Stimulated activated naive B cell treated with anti-CD40 and anti-IgM and Interleukin-4, amounts not matched to agents 10 μg/mL and 1 μg/mL and 100 μg/mL, for 72 hours (primary cell): ENCODE data around the gene FNDC1.
A peak's percentile ranks its signal among the peaks of the same experiment; 100 is the strongest.

Experiments
- ATAC-seq, 2 donors: fragments of 150-1000 bp; cut with Tn5 transposase; replicated peaks; 2 replicates each; pipeline ENCODE4 v1.10.0; 2021; ENCODE audit warnings: moderate library complexity in 1 of 2
- DNase-seq: peaks from one replicate; pipeline ENCODE4 v3.0.0; 2021
- H3K27ac Mint-ChIP-seq: one replicate; pipeline ENCODE4 v1.8.0; 2022; ENCODE audit warnings: mild to moderate bottlenecking, mixed read lengths
- H3K27me3 Mint-ChIP-seq, 2 donors: one replicate each; pipeline ENCODE4 v1.8.0; 2022; ENCODE audit warnings: mixed read lengths in 2 of 2
- H3K36me3 Mint-ChIP-seq, 2 donors: one replicate each; pipeline ENCODE4 v1.8.0; 2022; ENCODE audit warnings: mixed read lengths in 2 of 2, mild to moderate bottlenecking in 1 of 2
- H3K4me1 Mint-ChIP-seq, 2 donors: one replicate each; pipeline ENCODE4 v1.8.0; 2022; ENCODE audit warnings: mixed read lengths in 2 of 2, mild to moderate bottlenecking in 1 of 2
- H3K4me3 Mint-ChIP-seq, 2 donors: one replicate each; pipeline ENCODE4 v1.8.0; 2022; ENCODE audit warnings: mild to moderate bottlenecking in 2 of 2, mixed read lengths in 2 of 2, moderate library complexity in 1 of 2
- H3K9me3 Mint-ChIP-seq, 2 donors: one replicate each; pipeline ENCODE4 v1.8.0; 2022; ENCODE audit warnings: mixed read lengths in 2 of 2, mild to moderate bottlenecking in 1 of 2

Gene FNDC1

DNA sequence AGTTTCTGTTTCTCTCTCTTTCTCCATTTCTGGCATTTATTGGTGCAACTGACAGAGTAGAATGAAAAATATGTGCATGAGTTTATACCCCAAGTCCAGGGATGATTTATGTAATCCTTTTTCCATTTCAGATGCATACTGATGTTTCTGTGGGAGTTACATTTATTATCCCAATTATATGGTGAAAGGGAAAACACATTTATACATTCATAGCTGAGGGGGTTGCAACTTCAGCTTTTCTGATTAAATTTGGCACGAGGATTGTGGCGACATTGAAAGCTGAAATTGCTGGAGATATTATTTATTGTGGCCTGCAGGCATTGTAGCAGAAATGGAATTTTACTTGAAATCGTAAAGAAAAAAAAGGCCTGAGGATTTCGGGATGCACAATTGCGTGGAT lies 31.5 kb upstream of the FNDC1 start:
- Mint-ChIP-seq H3K4me3 (no peak overlapping the region), H3K9me3 (peaks cover 6 to 8% of the 10 kb centered on the region in 2 donors), H3K4me1 (peaks cover 11 to 22% of the 10 kb centered on the region in 2 donors), H3K27ac (no peak overlapping the region), H3K27me3 (peaks cover 5 to 7% of the 10 kb centered on the region in 2 donors), H3K36me3 (peaks cover 0 to 6% of the 10 kb centered on the region in 2 donors)
- ATAC-seq (no peak), DNase-seq (no peak)

DNA sequence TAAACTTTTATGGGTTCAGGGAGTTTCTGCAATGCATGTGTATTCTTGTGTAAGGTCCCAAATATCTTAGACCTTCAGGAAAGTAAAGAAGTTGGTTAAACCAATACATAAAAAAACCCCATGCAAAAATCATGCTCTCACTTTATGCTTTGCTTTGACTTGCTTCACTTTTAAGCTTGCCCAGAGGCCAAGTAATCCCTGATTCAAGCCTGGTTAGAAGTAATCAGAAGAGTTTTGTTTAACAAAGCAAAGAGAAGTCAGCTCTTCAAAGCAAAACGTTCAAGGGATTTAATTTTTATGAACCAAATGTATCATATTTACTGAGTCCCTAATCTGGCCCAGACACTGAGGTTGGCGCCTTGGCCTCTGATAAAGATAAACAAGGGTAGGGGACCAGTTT lies 26.7 kb upstream of the FNDC1 start:
- H3K4me3 Mint-ChIP-seq, result no peak overlapping the region
- H3K4me1 Mint-ChIP-seq, result peaks cover 3 to 4% of the 10 kb centered on the region in 2 donors
- H3K36me3 Mint-ChIP-seq, result peaks cover 3 to 6% of the 10 kb centered on the region in 2 donors
- H3K27me3 Mint-ChIP-seq, result peaks cover 7 to 11% of the 10 kb centered on the region in 2 donors
- H3K9me3 Mint-ChIP-seq, result peaks cover 15 to 16% of the 10 kb centered on the region in 2 donors
- H3K27ac Mint-ChIP-seq, result no peak overlapping the region
- ATAC-seq (no peak), DNase-seq (no peak)

DNA sequence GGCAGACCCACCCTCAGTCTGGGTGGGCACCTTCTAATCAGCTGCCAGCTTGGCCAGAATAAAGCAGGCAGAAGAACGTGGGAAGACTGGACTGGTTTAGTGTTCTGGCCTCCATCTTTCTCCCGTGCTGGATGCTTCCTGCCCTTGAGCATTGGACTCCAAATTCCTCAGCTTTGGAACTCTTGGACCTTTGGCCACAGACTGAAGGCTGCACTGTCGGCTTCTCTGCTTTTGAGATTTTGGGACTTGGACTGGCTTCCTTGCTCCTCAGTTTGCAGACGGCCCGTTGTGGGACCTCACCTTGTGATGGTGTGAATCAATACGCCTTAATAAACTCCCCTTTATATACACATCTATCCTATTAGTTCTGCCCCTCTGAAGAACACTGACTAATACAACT lies 20.6 kb upstream of the FNDC1 start:
- no peak for DNase-seq
- no peak overlapping the region for H3K27ac Mint-ChIP-seq

DNA sequence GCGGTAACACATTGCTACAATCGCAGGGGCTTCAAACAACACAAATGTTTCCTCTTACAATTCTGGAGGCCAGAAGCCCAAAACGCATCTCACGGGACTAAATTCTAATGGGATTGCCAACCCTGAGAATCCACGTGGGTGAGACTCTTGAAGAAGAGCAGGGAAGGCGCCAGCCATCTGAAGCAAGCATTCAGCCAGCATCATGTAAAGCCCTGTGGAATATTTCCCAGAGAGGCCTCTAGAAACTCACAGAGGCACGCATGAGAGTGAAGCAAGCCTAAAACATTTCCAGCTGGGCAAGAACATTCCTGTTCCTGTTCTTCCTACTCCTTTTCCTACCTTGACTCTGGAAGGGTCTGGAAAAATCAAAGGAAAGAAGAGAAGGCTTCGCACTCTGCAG lies 19.6 kb upstream of the FNDC1 start:
- H3K9me3 Mint-ChIP-seq, result no peaks in the 10 kb centered on the region
- DNase-seq, result no peak
- H3K4me1 Mint-ChIP-seq, result peaks cover 2 to 7% of the 10 kb centered on the region in 2 donors
- no peaks in the 10 kb centered on the region for H3K36me3 Mint-ChIP-seq
- H3K4me3 Mint-ChIP-seq, result no peak overlapping the region
- no peak for ATAC-seq
- no peak overlapping the region for H3K27ac Mint-ChIP-seq
- H3K27me3 Mint-ChIP-seq, result peaks cover 0 to 6% of the 10 kb centered on the region in 2 donors

More for the DNA sequence above, 20.6 kb upstream of the FNDC1 start:
- peaks cover 4% of the 10 kb centered on the region in 2 donors for H3K9me3 Mint-ChIP-seq
- peaks cover 0 to 6% of the 10 kb centered on the region in 2 donors for H3K27me3 Mint-ChIP-seq
- peaks cover 5 to 11% of the 10 kb centered on the region in 2 donors for H3K4me1 Mint-ChIP-seq
- no peak for ATAC-seq
- no peak overlapping the region for H3K4me3 Mint-ChIP-seq
- H3K36me3 Mint-ChIP-seq, result peaks cover 0 to 3% of the 10 kb centered on the region in 2 donors

DNA sequence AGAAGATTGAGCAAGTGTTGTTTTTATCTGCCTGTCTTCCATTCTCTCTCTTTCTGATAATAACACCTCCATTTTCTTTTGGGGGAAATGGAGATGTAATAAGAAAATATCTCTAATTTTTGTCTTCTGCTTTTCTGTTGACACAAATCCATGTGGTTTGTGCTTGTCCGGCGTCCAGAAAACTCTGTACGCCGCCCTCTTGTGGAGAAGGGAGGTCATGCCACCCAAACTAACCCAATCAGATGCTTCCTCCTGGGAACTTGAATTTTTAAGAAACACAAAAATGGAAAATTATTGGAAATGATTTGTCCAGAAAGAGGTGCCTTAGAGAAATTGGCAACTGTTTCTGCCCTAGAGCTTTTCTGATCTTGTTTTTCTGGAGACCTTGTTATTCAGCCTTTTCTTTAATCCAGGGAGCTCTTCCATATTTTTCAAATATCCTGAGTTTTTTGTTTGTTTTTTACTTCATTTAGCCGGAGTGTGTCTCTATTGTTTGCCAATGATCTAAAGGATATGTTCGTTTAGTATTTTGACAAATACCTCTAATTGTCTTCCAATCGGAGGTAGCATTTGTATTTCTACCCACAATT lies 17.8 kb upstream of the FNDC1 start:
- ATAC-seq (peak; percentile 61), DNase-seq (peak; percentile 36)
- Mint-ChIP-seq H3K4me1 (peaks cover 2 to 7% of the 10 kb centered on the region in 2 donors), H3K27ac (no peak overlapping the region), H3K36me3 (peaks cover 2 to 8% of the 10 kb centered on the region in 2 donors), H3K4me3 (peak overlapping the region in 1 of 2 donors; percentile 51), H3K27me3 (peaks cover 0 to 6% of the 10 kb centered on the region in 2 donors), H3K9me3 (peaks cover 5 to 7% of the 10 kb centered on the region in 2 donors)

DNA sequence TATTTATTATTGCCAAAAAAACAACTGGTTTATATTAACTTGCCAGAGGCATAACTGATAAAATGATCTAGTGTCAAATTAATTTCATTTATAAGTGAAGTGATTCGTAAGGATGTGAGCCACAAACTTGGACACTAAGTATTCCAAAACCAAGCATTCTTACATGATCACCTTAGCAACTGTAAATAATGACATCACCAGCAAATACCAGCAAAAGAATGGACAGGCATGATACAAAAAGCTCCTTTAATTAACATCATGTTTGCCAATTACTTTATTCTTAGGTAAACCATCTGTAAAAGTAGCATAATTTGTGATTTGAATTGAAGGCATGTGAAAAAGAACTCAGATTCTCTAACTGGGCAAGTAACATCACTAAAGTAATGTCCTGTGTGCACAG lies 17.2 kb upstream of the FNDC1 start:
- ATAC-seq, result no peak
- Mint-ChIP-seq H3K4me1 (peaks cover 2 to 7% of the 10 kb centered on the region in 2 donors), H3K9me3 (peaks cover 6 to 11% of the 10 kb centered on the region in 2 donors), H3K27ac (no peak overlapping the region), H3K4me3 (no peak overlapping the region), H3K27me3 (peaks cover 4 to 5% of the 10 kb centered on the region in 2 donors), H3K36me3 (peaks cover 6 to 9% of the 10 kb centered on the region in 2 donors)
- no peak for DNase-seq

DNA sequence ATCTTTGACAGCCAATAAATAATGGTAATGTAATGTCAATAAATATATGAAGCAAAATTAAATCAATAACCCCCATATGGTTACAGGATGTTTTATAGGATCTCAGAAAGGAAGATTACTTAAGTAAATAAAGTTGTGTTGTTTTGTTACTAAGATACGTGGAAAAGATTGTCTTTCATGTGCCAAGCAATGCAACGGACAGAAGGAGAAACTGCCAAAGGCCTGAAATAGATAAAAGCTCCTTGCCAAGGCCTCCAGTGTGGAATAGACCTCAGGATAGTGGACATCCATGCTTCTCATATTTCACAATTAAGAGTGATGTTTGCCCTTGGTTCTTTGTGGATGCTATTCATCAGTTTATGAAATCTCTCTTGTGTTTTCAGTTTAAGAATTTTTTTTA lies 16.4 kb upstream of the FNDC1 start:
- H3K36me3 Mint-ChIP-seq, result peaks cover 10 to 14% of the 10 kb centered on the region in 2 donors
- H3K4me1 Mint-ChIP-seq, result peaks cover 2 to 7% of the 10 kb centered on the region in 2 donors
- DNase-seq (no peak), ATAC-seq (no peak)
- H3K27ac Mint-ChIP-seq, result no peak overlapping the region
- peaks cover 11 to 16% of the 10 kb centered on the region in 2 donors for H3K9me3 Mint-ChIP-seq
- H3K4me3 Mint-ChIP-seq, result no peak overlapping the region
- peaks cover 10 to 12% of the 10 kb centered on the region in 2 donors for H3K27me3 Mint-ChIP-seq

DNA sequence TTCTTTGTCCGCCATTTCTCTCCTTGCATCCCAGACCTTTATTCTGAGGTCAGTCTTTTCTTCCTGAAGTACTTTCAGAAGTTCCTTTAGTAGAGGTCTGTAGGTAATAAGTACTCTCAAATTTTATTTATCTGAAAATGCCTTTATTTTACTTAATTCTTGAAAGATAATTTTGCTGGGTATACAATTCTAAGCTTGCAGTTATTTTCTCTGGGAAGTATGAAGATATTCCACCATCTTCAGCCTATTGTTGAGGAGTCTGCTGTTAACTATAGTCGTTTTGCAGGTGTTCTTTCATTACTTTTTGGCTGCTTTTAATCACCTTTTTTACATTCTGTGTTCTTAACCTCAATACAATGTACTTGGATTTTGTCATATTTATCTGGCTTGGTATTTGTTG lies 13.5 kb upstream of the FNDC1 start:
- no peak for DNase-seq
- H3K4me1 Mint-ChIP-seq, result peaks cover 2 to 7% of the 10 kb centered on the region in 2 donors
- H3K27me3 Mint-ChIP-seq, result peaks cover 12 to 15% of the 10 kb centered on the region in 2 donors
- peaks cover 10 to 14% of the 10 kb centered on the region in 2 donors for H3K36me3 Mint-ChIP-seq
- H3K9me3 Mint-ChIP-seq, result peaks cover 11 to 16% of the 10 kb centered on the region in 2 donors
- no peak overlapping the region for H3K27ac Mint-ChIP-seq
- no peak for ATAC-seq
- no peak overlapping the region for H3K4me3 Mint-ChIP-seq

DNA sequence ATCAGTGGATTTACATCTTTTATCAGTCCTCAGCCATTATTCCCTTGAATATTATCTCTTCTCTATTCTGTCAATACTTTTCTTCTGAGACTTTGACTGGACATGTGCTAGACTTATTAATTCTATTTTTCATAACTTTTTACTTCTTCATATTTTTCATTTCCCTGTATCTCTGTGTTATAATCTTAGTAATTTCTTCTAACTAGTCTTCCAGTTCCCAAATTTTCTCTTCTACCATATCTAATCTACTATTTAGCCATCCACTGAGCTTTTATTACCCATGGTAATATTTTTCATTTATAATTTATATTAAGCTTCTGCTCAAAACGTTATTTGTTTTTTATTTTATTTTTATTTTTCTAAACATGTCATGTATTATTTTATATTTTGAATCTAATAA lies 13.1 kb upstream of the FNDC1 start:
- Mint-ChIP-seq H3K4me1 (peaks cover 2 to 5% of the 10 kb centered on the region in 2 donors), H3K9me3 (peaks cover 11 to 16% of the 10 kb centered on the region in 2 donors), H3K36me3 (peaks cover 10 to 14% of the 10 kb centered on the region in 2 donors), H3K27ac (no peak overlapping the region), H3K27me3 (peaks cover 12 to 15% of the 10 kb centered on the region in 2 donors), H3K4me3 (no peak overlapping the region)
- DNase-seq (no peak), ATAC-seq (no peak)

DNA sequence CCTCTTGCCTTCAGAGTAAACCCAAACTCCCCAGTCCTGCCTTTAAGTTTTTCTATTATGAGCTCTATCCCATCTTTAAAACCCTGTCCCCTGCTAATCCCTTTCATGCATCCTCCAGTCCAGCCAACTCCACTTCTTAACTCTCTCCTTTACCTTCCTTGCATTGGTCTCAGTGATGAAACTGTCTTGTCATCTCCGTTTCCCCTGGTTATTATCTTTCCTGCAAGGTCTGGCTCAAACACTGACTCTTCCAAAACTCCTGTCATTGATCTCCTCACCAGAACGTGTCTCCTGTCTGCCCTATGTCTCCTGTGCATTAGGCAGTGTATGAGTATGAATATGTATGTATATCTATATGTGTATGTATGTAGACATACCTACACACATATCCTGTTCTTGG lies 11.8 kb upstream of the FNDC1 start:
- no peak overlapping the region for H3K27ac Mint-ChIP-seq
- peaks cover 11 to 16% of the 10 kb centered on the region in 2 donors for H3K9me3 Mint-ChIP-seq
- no peak overlapping the region for H3K4me3 Mint-ChIP-seq
- ATAC-seq (no peak), DNase-seq (no peak)
- H3K27me3 Mint-ChIP-seq, result peaks cover 12 to 15% of the 10 kb centered on the region in 2 donors
- H3K4me1 Mint-ChIP-seq, result no peaks in the 10 kb centered on the region
- H3K36me3 Mint-ChIP-seq, result peaks cover 10 to 14% of the 10 kb centered on the region in 2 donors

DNA sequence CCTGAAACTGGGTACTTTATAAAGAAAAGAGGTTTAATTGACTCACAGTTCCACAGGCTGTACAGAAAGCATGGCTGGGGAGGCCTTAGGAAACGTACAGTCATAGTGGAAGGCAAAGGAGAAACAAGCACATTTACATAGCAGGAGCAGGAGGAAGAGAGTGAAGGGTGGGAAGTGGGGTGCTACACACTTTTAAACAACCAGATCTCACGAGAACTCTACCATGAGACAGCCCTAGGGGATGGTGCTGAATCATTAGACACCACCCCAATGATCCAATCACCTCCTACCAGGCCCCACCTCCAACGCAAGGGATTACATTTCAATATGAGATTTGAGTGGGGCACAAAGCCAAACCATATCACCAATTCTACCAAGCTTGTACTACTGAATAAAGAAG lies 7.4 kb upstream of the FNDC1 start:
- H3K36me3 Mint-ChIP-seq, result peaks cover 6% of the 10 kb centered on the region in 2 donors
- H3K27ac Mint-ChIP-seq, result no peak overlapping the region
- no peak overlapping the region for H3K4me3 Mint-ChIP-seq
- no peak for DNase-seq
- peaks cover 37 to 43% of the 10 kb centered on the region in 2 donors for H3K27me3 Mint-ChIP-seq
- ATAC-seq, result no peak
- H3K9me3 Mint-ChIP-seq, result peaks cover 5 to 7% of the 10 kb centered on the region in 2 donors
- no peaks in the 10 kb centered on the region for H3K4me1 Mint-ChIP-seq

DNA sequence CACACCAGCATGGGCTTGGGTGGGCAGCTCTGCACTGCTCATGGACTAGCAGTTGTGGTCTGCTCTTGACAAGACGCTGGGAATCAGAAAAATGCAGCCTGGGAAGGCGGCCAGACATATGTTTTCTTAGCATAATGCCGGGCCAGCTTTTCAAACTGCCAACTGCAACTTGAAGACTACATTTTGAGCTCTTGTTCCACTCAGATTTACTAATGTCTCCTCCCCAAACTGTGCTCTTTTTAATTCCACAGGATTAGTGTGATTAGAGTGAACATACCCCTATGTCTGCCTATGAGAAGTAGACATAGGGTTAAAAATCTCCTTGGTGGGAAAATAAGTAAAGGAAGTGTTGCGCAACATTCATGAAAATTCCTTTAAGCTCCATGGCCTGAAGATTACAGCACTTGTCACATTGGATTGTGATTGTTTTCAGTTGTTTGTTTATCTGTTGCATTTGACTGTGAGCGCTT lies 5.3 kb upstream of the FNDC1 start:
- Mint-ChIP-seq H3K27ac (no peak overlapping the region), H3K36me3 (no peaks in the 10 kb centered on the region), H3K27me3 (peaks cover 45 to 51% of the 10 kb centered on the region in 2 donors), H3K4me1 (peaks cover 7 to 13% of the 10 kb centered on the region in 2 donors), H3K9me3 (no peaks in the 10 kb centered on the region), H3K4me3 (no peak overlapping the region)
- no peak for ATAC-seq
- DNase-seq, result no peak

DNA sequence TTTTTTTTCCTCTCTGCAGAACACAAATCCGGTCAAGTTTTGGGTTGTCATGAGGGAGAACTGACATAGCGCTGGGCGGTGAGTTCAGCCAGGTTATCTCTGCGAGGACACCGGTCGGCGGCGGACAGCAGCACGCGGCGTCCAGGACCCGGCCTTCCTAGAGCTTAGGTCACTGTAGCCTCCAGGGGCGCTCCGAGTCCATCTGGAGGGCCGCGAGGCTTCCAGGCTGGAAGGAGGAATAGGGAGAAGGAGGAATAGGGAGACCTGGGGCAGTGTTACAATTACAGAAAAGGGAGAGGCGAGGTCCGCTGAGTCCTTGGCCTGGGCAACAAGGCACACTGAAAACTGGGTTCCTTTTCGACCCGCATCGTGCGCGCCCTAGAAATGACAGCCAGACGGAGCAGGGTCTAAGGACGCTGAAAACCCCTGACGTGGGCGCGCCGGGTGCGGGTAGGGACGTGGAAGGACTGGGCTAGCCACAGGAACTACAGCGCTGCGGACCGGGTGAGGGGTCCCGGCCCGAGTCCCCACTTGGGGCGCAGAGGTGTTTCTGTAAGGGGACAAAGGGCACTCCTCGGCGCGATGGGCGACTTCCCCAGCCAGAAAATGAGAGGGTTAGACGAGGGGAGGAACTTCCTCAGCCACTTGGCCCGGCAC lies 536 bp upstream of the FNDC1 start:
- ATAC-seq (peak; percentile 30 to 31), DNase-seq (no peak)
- peaks cover 65 to 79% of the 10 kb centered on the region in 2 donors for H3K27me3 Mint-ChIP-seq
- H3K36me3 Mint-ChIP-seq, result no peaks in the 10 kb centered on the region
- peak overlapping the region; percentile 80 to 85 for H3K4me3 Mint-ChIP-seq
- no peaks in the 10 kb centered on the region for H3K9me3 Mint-ChIP-seq
- H3K4me1 Mint-ChIP-seq, result peaks cover 18 to 24% of the 10 kb centered on the region in 2 donors
- H3K27ac Mint-ChIP-seq, result peak overlapping the region; percentile 73

DNA sequence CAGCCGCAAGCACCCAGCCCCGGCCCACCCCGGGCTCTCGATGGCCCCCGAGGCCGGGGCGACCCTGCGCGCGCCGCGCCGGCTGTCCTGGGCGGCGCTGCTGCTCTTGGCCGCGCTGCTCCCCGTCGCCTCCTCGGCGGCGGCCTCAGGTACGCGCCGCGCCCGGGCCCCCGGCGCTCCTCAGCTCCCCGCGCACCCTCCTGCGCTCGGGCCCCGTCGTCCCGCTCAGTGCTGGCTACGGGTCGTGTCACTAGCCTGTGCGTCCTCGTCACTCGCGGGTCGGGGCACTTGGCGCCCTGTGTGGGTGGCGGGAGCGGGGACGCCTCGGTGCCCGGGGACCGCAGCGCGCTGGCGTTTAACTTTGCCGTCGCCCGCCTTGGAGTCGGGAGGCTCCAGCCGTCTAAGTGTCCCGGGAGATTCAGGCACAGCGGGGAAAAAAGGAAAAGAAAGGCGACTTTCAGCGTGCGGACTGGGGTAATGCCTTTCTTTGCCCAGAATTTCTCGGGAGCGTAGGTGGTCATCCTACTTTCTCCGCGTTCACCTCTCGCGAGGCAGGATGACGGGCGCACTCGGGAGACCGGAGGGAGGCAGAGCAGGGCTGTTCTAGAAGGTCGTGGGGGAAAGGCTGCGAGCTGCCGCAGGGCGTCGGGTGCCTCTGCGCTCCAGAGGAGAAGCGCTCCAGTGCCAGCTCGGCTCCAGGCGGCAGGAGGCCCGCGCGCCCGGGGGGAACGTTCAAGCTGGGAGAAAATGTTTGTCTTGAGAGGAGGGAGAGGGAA lies 545 bp downstream of the FNDC1 start:
- peak; percentile 50 to 51 for ATAC-seq
- no peaks in the 10 kb centered on the region for H3K9me3 Mint-ChIP-seq
- peak overlapping the region; percentile 70 to 80 for H3K4me3 Mint-ChIP-seq
- no peaks in the 10 kb centered on the region for H3K36me3 Mint-ChIP-seq
- H3K27ac Mint-ChIP-seq, result no peak overlapping the region
- peaks cover 68 to 82% of the 10 kb centered on the region in 2 donors for H3K27me3 Mint-ChIP-seq
- peaks cover 22 to 30% of the 10 kb centered on the region in 2 donors for H3K4me1 Mint-ChIP-seq
- peak; percentile 6 for DNase-seq
